HG03108 (cell line): Measurements from ENCODE around the gene GRB10.
"Not testable (repeated sequence)": the region's sequence is repeated elsewhere in the genome, so short reads cannot be mapped to it uniquely, and the experiment has no call there.

Experiments
- ATAC-seq: cut with Tn5 transposase; IDR thresholded peaks from one replicate; pipeline ENCODE4 v1.9.1; 2021; ENCODE audit warnings: moderate library complexity; ENCODE audit not compliant: unreplicated experiment

Gene GRB10

DNA sequence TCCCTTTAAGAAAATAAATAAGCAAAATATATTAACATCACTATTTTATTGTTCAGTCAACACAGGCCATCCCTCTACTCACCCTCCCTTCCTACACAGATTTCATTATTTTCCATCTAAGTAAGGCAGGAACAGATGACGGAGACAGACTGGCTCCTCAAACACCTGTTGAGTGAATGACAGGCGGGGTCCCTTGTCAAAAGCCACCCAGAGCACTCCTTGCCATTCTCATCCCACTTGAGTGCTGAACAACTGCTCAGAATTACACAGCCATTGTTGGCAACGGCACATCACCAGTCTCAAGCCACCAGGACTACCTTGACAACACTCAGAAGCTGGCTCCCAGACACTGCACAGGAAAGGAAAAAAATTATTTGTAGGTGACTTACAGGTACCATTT is 3.3 kb downstream of the GRB10 start:
- no peak for ATAC-seq

DNA sequence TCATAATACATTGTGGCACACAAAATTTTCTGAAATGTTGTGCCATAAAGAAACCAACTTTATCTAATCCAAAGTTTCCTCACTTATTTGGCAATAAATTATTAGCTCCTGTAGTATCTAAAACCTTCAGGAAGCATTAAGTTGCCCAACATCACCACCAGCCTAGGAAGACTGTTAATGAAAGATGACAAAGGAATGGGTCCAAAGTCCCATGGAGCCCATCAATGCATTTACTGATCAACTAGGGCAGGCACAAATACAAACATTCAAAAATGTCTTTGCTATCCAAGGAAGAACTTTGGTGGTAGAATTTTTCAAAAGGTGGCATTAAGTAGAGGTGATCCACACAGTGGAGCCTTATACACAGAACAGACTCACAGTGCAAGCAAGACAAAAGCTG is 4.5 kb downstream of the GRB10 start:
- ATAC-seq: no peak

DNA sequence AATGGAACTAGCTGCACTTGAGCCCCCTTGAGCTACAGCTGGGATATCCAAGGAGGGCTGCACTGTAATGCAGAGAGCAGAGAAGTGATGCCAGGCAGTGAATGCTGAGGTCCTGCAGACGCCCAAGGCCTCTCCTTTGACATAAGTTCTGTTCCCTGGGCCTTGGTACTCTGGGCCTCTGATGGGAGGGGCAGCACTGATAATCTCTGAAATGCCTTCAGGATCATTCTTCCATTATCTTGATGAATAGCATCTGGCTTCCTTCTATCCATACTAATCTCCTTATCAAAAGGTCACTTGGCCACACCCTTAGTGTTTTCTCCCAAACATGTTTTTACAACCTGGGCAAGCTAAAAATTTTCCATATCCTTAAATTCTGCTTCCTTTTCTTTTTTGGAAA is 6.9 kb downstream of the GRB10 start:
- no peak for ATAC-seq

DNA sequence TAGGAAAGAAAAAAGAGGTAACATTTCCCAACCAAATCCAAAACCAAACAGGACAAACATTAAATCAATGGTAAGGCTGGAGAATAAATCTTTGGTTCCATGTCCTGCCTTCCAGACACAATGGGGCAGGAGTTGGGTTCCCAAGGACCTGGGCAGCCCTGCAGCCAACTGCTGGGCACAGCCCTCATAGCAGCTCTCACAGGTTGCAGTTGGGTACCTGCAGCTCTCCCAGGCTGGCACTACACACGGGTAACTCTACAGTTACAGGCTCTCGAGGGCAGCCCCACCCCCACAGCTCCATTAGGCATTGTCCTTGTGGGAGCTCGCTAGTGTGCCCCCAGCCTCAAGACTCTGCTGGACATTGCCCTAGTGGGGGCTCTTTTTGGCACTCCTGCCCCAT is 7.5 kb downstream of the GRB10 start:
- no peak for ATAC-seq

DNA sequence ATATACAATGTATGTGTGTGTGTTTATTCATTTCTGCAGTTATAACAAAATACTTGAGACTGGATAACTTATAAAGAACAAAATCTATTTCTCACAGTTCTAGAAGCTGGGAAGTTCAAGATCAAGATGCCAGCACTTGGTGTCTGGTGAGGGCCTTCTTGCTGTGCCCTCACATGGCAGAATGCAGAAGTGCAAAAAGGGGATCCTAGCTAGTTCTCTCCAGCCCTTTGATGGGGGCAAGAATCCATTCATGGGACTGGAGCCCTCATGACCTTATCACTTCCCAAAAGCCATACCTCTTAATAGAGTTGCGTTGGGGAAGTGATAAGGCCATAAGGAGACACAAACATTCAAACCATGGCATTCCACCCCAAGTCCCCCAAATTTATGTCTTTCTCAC is 8.4 kb downstream of the GRB10 start:
- no peak for ATAC-seq

DNA sequence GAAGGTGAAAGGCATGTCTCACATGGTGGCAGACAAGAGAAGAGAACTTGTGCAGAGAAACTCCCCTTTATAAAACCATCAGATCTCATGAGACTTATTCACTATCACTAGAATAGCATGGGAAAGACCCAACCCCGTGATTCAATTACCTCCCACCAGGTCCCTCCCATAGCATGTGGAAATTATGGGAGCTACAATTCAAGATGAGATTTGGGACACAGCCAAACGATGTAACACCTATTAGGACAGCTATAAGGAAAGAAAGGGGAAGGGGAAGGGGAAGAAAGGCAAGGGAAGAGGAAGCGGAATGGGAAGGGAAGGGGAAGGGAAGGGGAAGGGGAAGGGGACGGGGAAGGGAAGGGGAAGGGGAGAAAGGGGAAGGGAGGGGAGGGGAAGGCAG is 9.6 kb downstream of the GRB10 start:
- not testable (repeated sequence) for ATAC-seq

DNA sequence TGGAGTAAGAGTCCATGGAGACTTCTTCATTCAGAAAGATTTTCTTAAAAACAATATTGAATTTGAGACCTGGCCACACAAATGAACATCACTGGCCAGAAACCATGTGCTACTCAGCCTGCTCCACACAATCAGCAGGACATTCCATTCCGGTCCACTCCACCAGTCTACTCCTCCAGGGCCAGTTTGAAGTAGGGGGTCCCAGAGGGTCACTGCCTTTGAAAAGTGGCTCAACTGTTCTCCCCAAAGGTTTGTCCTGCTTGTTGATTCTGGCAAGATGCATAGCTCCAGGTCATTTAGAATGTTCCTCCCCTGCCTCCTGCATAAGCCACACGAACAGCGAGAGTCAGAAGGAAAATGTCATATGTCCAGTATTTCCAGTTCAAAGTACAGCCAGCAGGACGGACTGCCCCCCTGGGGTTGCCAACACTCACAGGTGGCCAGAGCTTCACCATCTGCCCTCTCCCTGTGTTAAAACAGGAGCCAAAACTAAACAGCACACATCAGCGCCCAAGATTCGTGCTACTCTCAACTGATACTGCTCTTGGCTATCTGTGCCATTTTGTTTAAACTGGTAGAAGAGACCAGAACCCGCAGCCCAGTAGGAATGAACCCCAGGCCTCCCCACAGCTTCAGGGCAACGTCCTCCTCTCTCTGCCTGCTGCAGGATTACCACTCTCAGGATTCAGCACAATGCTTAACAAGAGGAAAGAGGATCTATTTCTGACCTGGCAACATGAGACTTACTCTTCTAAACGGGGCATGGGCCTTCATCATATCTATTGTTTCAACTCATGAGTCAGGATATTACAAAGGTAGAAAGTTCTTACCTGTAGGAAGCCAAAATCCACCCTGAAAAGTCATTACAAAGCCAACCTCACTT is 11.3 kb downstream of the GRB10 start:
- no peak for ATAC-seq

DNA sequence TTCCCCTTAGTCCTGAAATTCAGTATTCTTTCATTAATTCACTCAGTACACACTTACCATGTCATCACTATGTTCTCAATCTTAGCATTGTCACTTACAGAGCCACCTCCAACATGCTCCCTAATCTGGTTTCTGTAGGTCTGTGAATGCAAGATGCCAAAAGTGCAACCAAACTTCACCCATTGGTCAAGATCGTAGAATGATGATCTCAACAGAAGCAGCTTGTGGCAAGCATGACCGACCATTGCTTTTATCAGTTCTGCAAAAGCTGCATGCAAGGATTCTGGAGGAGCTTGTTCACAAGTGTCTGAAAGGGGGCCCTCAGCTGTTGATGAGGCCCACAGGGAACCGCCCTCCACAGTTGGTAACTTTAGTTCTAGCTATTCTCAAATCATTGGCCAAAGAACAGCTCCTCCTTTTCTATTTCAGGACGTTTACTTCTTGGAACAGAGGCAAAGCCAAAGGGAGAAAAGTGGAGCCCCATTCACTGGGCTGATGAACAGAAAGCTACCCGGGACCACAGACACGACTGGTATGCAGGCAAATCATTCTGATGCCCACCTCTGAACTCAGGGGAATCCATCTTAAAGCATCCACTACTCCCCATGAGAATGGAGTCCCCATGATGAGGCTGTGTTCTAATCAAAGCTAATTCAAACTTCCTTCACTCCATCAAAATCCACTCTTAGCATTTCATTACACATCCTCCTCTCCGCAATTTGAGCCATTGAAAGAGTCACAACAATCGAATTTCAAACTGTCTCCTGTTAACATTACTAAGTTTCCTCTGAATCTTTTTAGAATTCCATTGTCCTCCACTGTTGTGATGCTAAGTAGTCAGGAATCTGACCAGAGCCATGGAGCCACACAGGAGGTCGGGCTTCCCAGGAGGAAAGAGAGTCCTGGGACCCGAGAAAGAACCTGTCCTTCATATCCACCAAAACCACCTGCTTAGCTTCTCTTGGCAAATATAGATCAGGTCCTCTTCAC is 13.9 kb downstream of the GRB10 start:
- ATAC-seq: no peak

DNA sequence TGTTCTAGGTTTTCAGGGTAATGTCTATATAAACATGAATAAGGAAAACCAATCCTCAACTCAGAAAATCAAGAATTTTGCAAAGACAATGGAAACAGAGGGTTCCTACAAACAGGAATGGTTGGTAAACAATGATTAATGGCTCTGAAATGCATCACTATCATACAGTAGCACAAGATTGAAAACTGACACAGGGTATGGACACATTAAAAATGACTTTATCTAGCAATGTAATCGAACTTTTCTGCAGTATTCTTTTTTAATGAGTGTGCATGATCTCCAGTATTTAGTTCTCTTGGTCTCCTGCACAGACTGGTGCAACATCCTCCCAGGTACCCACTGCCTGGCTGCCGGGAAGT is 15.9 kb downstream of the GRB10 start:
- ATAC-seq: no peak

DNA sequence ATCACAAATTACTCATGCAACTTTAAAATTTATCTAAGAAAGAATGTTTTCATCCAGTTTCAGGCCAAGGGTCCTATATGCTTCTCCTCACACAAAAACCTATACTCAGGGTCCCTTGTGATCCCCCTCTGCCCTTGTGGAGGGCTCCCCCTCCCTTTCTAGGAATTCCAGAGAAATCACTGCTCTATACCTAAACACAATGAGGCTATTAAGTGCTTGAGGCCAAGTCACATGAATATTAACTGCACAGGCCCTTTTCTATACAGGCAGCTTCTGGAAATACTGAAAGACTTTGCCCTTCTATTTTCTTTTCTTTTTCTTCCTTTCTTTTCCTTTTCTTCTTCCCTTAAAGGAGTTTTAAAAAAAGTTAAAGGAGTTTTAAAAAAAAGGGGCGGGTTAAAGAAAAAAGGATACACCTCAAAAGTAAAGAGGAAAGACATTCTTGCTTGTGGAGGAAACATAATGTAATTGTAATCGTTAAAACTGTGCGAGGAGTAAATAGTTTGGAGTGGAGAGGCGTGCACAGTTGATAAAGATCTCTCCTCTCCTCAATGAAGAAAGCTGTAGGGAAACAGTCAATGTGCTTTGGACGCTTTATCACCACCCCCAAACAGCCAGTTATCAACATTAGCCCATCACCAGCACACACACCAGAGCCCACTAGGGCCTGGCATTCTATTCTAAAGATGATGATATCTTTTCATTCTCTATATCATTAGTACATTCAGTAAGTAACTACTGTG is 16.4 kb downstream of the GRB10 start:
- ATAC-seq: no peak

DNA sequence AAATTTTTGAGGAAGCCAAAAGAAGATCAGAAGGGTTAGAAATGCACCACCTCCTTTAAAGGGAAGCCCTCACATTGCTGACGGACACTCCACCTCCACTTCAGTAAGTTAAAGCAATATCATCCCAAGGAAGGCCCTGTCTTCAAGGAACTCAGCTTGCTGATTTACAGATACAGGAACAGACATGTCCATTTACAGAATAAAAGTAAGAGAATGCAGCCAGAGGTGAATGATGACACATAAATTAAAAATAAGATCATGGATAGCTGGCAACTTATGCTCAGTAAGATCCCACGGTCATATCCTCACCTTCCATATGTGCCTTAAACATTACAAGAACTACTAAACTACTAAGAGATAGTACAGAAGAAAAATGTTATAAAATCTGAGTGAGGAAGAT is 20.4 kb downstream of the GRB10 start:
- ATAC-seq: no peak

DNA sequence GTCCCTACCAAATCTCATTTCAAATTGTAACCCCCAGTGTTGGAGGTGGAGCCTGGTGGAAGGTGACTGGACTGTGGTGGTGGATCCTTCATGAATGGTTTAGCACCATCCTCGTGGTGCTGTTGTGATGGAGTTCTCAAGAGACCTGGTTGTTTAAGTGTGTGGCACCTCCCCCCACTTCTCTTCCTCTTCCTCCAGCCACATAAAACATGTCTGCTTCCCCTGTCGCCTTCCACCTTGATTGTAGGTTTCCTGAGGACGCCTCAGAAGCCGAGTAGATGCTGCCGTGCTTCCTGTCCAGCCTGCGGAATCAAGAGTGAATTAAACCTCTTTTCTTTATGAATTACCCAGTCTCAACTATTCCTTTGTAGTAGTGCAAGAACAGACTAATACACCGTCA is 21.0 kb downstream of the GRB10 start:
- ATAC-seq: no peak

DNA sequence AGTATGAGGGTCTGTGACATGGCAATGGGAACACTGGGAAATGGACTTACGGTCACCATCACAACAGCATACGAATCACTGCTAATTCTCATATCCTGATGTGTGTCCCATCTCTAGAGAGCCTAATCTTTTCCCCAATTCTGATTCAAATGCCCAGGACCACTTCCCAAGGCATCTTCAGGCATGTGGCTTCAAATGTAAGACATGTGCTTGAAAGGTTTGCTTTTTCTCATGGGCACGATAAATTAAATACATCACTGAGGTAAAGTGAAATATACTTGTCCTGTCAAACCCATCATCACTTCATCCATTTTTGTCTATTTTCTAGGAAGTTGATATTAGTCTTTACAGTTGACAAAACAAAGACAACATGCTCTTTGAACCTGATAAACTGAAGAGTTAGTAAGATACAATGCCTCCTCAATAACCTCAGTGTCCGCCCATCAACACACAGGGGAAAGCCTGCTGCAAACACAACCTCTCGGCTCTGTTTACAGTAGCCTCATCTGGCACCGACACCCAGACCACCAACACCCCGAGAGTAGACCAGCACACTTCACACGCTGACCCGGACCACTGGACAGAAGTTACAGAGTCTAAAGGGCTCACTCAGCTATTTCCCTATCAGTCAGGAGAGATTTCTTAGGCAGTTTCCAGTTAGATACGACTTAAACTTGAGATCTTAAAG is 24.8 kb downstream of the GRB10 start:
- ATAC-seq: no peak

DNA sequence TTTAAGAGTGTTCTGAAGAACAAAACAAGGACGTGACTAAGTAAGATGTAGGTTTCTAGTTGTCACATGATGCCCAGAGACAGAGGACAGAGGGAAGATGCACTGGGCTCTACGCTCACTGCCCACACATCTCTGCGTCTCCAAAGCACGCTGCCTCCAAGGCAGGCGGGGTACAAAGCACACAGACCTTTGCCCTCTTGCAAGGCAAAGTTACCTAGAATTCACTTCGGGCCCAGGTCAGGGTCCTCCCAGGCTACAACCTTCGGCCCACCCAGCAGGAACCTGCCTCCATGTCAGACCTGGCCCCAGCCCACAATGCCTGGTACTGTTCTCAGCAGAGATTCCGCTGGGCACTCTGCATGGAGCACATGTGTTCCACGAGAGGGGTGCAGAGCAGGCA is 26.5 kb downstream of the GRB10 start:
- ATAC-seq: no peak

DNA sequence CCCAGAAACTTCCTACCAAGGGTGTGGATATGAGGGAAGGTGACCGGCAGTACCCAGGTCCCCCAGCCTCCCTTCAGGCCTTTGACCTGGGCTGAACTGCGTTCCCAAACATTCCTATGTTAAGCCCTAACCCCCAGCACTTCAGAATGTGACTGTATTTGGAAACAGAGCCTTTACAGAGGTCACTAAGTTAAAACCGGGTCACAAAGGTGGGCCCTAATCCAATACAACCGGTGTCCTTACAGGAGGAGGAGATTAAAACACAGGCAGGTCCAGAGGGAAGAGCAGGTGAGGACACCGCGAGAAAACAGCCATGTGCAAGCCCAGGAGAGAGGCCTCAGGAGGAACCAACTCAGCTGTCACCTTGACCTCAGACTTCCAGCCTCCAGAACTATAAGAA is 28.0 kb downstream of the GRB10 start:
- no peak for ATAC-seq

DNA sequence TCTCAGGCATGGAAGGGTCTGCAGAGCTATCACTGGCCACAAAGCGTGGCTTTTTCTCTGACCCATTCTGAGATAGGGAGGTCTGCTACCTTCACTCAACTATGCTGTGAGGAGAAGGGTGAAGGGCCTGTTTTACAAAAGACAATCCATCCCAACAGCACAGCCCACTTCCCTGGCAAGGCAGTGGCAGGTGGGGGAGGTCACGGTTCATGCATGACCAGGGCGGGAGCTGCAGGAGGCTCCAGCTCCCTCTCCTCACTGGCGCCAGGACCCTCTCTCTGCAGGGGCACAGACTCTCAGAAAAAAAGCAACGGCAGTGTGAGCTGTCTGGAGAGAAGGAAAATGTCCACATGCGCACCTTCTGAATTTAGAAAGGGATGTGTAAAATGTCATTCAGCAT is 28.5 kb downstream of the GRB10 start:
- ATAC-seq: no peak

DNA sequence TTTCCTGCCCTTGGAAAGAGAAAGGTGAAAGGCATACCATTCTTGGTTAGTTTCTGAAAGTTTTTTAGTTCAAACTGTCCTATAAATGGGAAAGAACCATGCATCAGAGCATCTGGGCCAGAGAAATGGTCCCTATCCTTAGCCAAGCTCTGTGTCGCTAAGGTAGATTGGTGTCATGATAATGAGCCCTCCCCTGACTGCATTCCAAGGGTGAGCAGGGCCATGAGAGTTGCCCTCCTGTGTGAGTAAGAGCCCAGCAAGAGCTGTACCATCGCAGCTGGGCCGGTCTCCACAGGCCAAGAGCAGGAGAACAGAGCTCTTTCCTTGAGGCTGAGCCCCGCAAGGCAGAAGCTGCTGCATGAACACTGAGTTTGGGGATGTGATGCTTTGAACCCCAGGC is 30.3 kb downstream of the GRB10 start:
- no peak for ATAC-seq

DNA sequence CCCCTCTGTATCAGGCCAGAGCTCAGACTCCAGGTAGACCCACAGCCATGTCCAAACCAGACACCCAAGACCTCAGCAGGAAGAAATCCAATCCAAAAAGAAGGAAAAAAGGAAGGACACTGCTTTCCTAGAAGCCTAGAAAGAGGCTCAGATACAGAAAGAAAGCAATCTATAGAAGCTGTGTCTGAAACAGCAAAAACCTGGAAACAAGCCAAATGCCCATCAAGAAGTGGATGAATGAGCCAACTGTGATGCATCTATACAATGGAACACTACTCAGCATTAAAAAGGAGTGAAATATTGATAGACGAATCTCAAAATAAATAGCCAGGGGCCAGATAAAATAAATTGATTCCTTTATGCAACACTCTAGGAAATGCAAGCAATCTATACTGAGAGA is 31.6 kb downstream of the GRB10 start:
- ATAC-seq: no peak

DNA sequence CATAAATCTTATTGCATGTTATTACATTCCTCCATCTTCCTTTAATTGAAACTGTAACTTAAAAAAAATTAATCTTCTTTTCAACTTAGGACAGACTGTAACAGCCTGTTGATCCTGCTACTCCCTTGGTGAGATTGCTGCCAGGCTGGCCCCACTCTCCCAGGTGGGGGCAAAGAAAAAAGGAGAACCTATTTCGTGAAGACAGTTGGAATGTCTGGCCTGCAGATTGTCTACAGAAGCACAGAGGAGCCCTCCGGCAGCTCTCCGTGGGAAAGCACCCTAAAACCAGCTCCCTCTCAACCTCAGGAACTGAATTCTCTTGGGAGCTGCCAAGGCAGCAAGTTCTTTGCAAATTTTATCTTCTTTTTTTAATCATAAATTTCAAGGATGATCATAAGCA is 32.8 kb downstream of the GRB10 start:
- no peak for ATAC-seq

DNA sequence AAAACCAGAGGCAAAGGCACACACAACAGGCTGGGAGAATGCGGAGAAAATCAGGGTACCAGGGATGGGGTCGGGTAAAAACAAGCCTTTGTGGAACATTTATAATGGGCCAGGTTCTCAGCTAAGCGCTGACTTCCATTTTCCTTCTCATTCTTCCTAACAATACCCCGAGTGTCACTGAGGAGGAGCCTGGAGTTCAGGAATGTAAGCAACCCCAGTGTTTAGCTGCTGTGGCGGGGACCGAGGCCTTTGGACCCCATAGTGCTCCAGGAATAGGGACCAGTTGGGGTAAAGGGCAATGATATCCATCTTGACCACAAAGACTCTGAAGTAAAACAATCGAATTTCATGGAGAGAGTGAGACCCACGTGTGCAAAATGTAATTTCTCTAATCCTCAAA is 34.2 kb downstream of the GRB10 start:
- no peak for ATAC-seq

DNA sequence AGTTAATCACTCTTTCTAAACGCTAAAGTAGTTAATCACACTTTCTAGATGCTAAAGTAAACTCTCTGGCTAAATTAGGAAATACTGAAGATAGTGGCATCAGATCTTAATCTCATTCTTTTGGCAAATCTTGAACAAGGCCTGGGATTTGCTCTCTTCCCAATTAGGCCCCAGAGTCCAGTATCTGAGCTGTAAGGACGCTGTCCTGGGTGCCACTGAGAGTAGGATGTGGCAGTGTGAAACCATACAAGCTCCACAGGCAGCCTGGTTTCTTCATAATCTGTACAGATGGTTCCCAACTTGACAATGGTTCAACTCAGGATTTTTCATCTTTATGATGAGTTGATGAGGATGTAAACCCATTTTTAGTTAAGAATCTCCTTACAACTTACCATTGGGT is 36.9 kb downstream of the GRB10 start:
- ATAC-seq: no peak
